GM23338 (cell line): ENCODE data around the gene FGFR2. TPM values are rescaled to one million over a fixed set of nuclear protein-coding genes. Genes with fewer than 3 reads are reported as not detected.

Experiments used
- ATAC-seq: fragments of 200-7000 bp; cut with Tn5 transposase; 3 replicates; pipeline ENCODE4 v1.9.1; 2020
- DNase-seq: peaks from one replicate; pipeline ENCODE4 v3.0.0-alpha.2; 2015; ENCODE audit warnings: low spot score
- H2AFZ ChIP-seq: fragments of 200-600 bp; sonication (generic); 2 replicates; pipeline ENCODE4 v1.8.0; 2016; ENCODE audit warnings: antibody characterized with exemption, mild to moderate bottlenecking, moderate library complexity
- H3F3A ChIP-seq: fragments of 200-600 bp; sonication (generic); replicated peaks from 2 replicates; pipeline ENCODE4 v1.8.0; 2017; ENCODE audit warnings: antibody characterized with exemption, mixed run types, low read depth
- H3K27ac ChIP-seq: fragments of 200-600 bp; sonication (generic); 2 replicates; pipeline ENCODE4 v1.6.1; 2016; ENCODE audit warnings: low read depth
- H3K27me3 ChIP-seq: fragments of 200-600 bp; sonication (generic); 2 replicates; pipeline ENCODE4 v1.8.0; 2016; ENCODE audit warnings: mild to moderate bottlenecking, mixed run types, moderate library complexity; ENCODE audit not compliant: insufficient read depth
- H3K36me3 ChIP-seq: fragments of 200-600 bp; sonication (generic); 2 replicates; pipeline ENCODE4 v1.8.0; 2016; ENCODE audit warnings: mild to moderate bottlenecking; ENCODE audit not compliant: insufficient read depth
- H3K4me1 ChIP-seq: fragments of 200-600 bp; sonication (generic); 2 replicates; pipeline ENCODE4 v1.8.0; 2016; ENCODE audit warnings: mild to moderate bottlenecking, moderate library complexity; ENCODE audit not compliant: insufficient read depth
- H3K4me2 ChIP-seq: fragments of 200-600 bp; sonication (generic); 2 replicates; pipeline ENCODE4 v1.7.1; 2017; ENCODE audit warnings: mixed run types
- H3K4me3 ChIP-seq: fragments of 200-600 bp; sonication (generic); 2 replicates; pipeline ENCODE4 v1.6.1; 2016; ENCODE audit warnings: mixed run types
- H3K79me2 ChIP-seq: fragments of 200-600 bp; sonication (generic); replicated peaks from 2 replicates; pipeline ENCODE4 v1.8.0; 2017; ENCODE audit warnings: mild to moderate bottlenecking; ENCODE audit not compliant: insufficient read depth
- H3K9me2 ChIP-seq: fragments of 200-600 bp; sonication (generic); 2 replicates; pipeline ENCODE4 v1.8.0; 2017; ENCODE audit not compliant: insufficient read depth
- H4K20me1 ChIP-seq: fragments of 200-600 bp; sonication (generic); replicated peaks from 2 replicates; pipeline ENCODE4 v1.8.0; 2017; ENCODE audit warnings: mild to moderate bottlenecking; ENCODE audit not compliant: insufficient read depth
- H3K27ac Mint-ChIP-seq: 2 replicates; pipeline ENCODE4 v1.8.0; 2020; ENCODE audit warnings: inconsistent platforms, mild to moderate bottlenecking, moderate library complexity, mixed read lengths
- H3K27me3 Mint-ChIP-seq: 3 replicates; pipeline ENCODE4 v1.8.0; 2022; ENCODE audit warnings: low read depth, mild to moderate bottlenecking, moderate library complexity, mixed read lengths, inconsistent platforms; ENCODE audit not compliant: insufficient read depth, poor library complexity
- H3K36me3 Mint-ChIP-seq: 3 replicates; pipeline ENCODE4 v1.8.0; 2021; ENCODE audit warnings: low read depth, mild to moderate bottlenecking, inconsistent platforms, moderate library complexity, mixed read lengths
- H3K4me1 Mint-ChIP-seq: 3 replicates; pipeline ENCODE4 v1.8.0; 2020; ENCODE audit warnings: mild to moderate bottlenecking, inconsistent platforms, mixed read lengths
- H3K4me3 Mint-ChIP-seq: 3 replicates; pipeline ENCODE4 v1.8.0; 2021; ENCODE audit warnings: moderate library complexity, mild to moderate bottlenecking, inconsistent platforms, mixed read lengths
- H3K9me3 Mint-ChIP-seq: 3 replicates; pipeline ENCODE4 v1.8.0; 2020; ENCODE audit warnings: moderate library complexity, mild to moderate bottlenecking, inconsistent platforms, mixed read lengths
- CREB1 ChIP-seq: fragments of 250-450 bp; sonication (Bioruptor Pico); IDR thresholded peaks from 2 replicates; pipeline ENCODE4 v1.5.0; 2020; ENCODE audit warnings: low read depth, mild to moderate bottlenecking, moderate library complexity
- CTCF ChIP-seq, 2 experiments: fragments of 200-600 bp in 1 of 2; sonication (generic) in 1 of 2; conservative IDR thresholded peaks; 2 replicates each; pipeline versions ENCODE4 v1.5.1 to v1.6.1; 2016 to 2017; ENCODE audit warnings: antibody characterized with exemption in 2 of 2, low read depth in 2 of 2, mild to moderate bottlenecking in 2 of 2, moderate library complexity in 1 of 2
- ETS1 ChIP-seq: IDR thresholded peaks from 2 replicates; pipeline ENCODE4 v1.6.1; 2016; ENCODE audit warnings: antibody characterized with exemption
- EZH2 ChIP-seq: fragments of 200-600 bp; sonication (generic); IDR thresholded peaks from one replicate; pipeline ENCODE4 v1.8.0; 2017; ENCODE audit warnings: antibody characterized with exemption, mild to moderate bottlenecking, low read depth; ENCODE audit not compliant: unreplicated experiment
- EZH2phosphoT487 ChIP-seq: fragments of 200-600 bp; sonication (generic); IDR thresholded peaks from one replicate; pipeline ENCODE4 v1.8.1; 2018; ENCODE audit warnings: antibody characterized with exemption; ENCODE audit not compliant: unreplicated experiment
- JUNB ChIP-seq: IDR thresholded peaks from one replicate; pipeline ENCODE4 v1.6.1; 2016; ENCODE audit warnings: antibody characterized with exemption; ENCODE audit not compliant: unreplicated experiment
- NANOG ChIP-seq: IDR thresholded peaks from 2 replicates; pipeline ENCODE4 v1.6.1; 2016; ENCODE audit warnings: antibody characterized with exemption, borderline replicate concordance
- POLR2AphosphoS5 ChIP-seq: IDR thresholded peaks from 2 replicates; pipeline ENCODE4 v1.6.1; 2016; ENCODE audit warnings: antibody characterized with exemption, low read depth
- REST ChIP-seq: IDR thresholded peaks from one replicate; pipeline ENCODE4 v1.6.1; 2018; ENCODE audit warnings: antibody characterized with exemption; ENCODE audit not compliant: unreplicated experiment
- STAT1 ChIP-seq: IDR thresholded peaks from one replicate; pipeline ENCODE4 v1.6.1; 2016; ENCODE audit warnings: antibody characterized with exemption; ENCODE audit not compliant: unreplicated experiment
- ZNF114 ChIP-seq: fragments of 250-450 bp; sonication (Bioruptor Pico); IDR thresholded peaks from 2 replicates; pipeline ENCODE4 v1.5.0; 2020; ENCODE audit warnings: mild to moderate bottlenecking, moderate library complexity
- ZNF331 ChIP-seq: fragments of 250-450 bp; sonication (Bioruptor Pico); IDR thresholded peaks from 2 replicates; pipeline ENCODE4 v1.5.0; 2020; ENCODE audit warnings: low read depth, mild to moderate bottlenecking, moderate library complexity
- ZNF462 ChIP-seq: fragments of 250-450 bp; sonication (Bioruptor Pico); IDR thresholded peaks from 2 replicates; pipeline ENCODE4 v1.5.0; 2020; ENCODE audit warnings: mild to moderate bottlenecking, moderate library complexity
- polyA plus RNA-seq: library from polyadenylated mRNA; unstranded; fragments of >200 nt; fragmentation: Nextera tagmentation; extraction: Ambion mirVana; gene quantifications from 2 replicates; pipeline ENCODE4 v1.2.1, GENCODE V29; 2016
- total RNA-seq: library from RNA; depleted of rRNA; stranded (reverse); fragments of >200 nt; shearing (Covaris generic); gene quantifications from 2 replicates; pipeline ENCODE4 v1.2.3, GENCODE V29; 2014

FGFR2 gene
- total and polyA plus RNA-seq, 2 experiments from 2014 or later: 31.1 to 106 TPM

GRCh38 chr10:121531830-121532178 lies 66.4 kb downstream of the FGFR2 start:
- H3K9me3 Mint-ChIP-seq: no peaks in the 10 kb centered on the region
- H3K79me2 ChIP-seq: peaks cover 100% of the 10 kb centered on the region
- peaks cover 71% of the 10 kb centered on the region for H3K4me1 Mint-ChIP-seq
- 0 out of 2 replicates have a peak, but pooled peaks cover 11% of the 10 kb centered on the region for H3K36me3 ChIP-seq
- no peak overlapping the region for H3K4me3 ChIP-seq
- no peak overlapping the region for H2AFZ ChIP-seq
- TF ChIP-seq JUNB: no peak
- no peak for TF ChIP-seq CTCF (conservative IDR thresholded peaks at IDR 0.05; ENCODE audit: low read depth in 2 of 2)
- TF ChIP-seq EZH2phosphoT487: no peak
- no peak for TF ChIP-seq REST
- TF ChIP-seq ETS1: no peak
- TF ChIP-seq NANOG: no peak
- no peak for TF ChIP-seq CREB1 (CRISPR knock-in tag)
- TF ChIP-seq EZH2: no peak
- no peak for TF ChIP-seq ZNF114 (CRISPR knock-in tag)
- no peak for TF ChIP-seq ZNF331 (CRISPR knock-in tag)
- no peak for TF ChIP-seq STAT1
- TF ChIP-seq ZNF462 (CRISPR knock-in tag): no peak
- TF ChIP-seq POLR2AphosphoS5: no peak
- peaks cover 42% of the 10 kb centered on the region for H4K20me1 ChIP-seq
- H3K4me2 ChIP-seq: no peak overlapping the region
- no peak overlapping the region for H3K27ac ChIP-seq
- H3K4me1 ChIP-seq: peaks cover 44% of the 10 kb centered on the region
- H3K4me3 Mint-ChIP-seq: no peak overlapping the region
- peaks cover 3% of the 10 kb centered on the region for H3K27me3 Mint-ChIP-seq
- 0 out of 2 replicates have a peak, but pooled peaks cover 6% of the 10 kb centered on the region for H3F3A ChIP-seq
- DNase-seq: no peak
- H3K27me3 ChIP-seq: no peaks in the 10 kb centered on the region
- no peak for ATAC-seq
- 0 out of 2 replicates have a peak, but pooled peaks cover 3% of the 10 kb centered on the region for H3K9me2 ChIP-seq
- no peak overlapping the region for H3K27ac Mint-ChIP-seq
- H3K36me3 Mint-ChIP-seq: peaks cover 62% of the 10 kb centered on the region
